HCT116 (cell line): ENCODE results near the gene CYLC2.

Experiments
- ATF3 ChIP-seq: IDR thresholded peaks from 2 replicates; pipeline ENCODE4 v1.6.1; 2012
- EGR1 ChIP-seq: IDR thresholded peaks from 2 replicates; pipeline ENCODE4 v1.6.1; 2012; ENCODE audit warnings: low read depth
- EZH2 ChIP-seq: fragments of 200-600 bp; sonication (generic); IDR thresholded peaks from 2 replicates; pipeline ENCODE4 v1.6.1; 2017; ENCODE audit warnings: antibody characterized with exemption, mixed run types
- EZH2phosphoT487 ChIP-seq: fragments of 200-600 bp; IDR thresholded peaks from 2 replicates; pipeline ENCODE4 v1.6.1; 2018; ENCODE audit warnings: antibody characterized with exemption, borderline replicate concordance
- POLR2A ChIP-seq: IDR thresholded peaks from 2 replicates; pipeline ENCODE4 v1.7.0; 2011; ENCODE audit warnings: borderline replicate concordance; ENCODE audit not compliant: insufficient read depth, insufficient read length; ENCODE audit errors: extremely low read depth
- POLR2AphosphoS5 ChIP-seq: IDR thresholded peaks from 2 replicates; pipeline ENCODE4 v1.6.1; 2011; ENCODE audit warnings: mild to moderate bottlenecking, low read depth, low read length, moderate library complexity
- RAD21 ChIP-seq: IDR thresholded peaks from 2 replicates; pipeline ENCODE4 v1.6.1; 2012; ENCODE audit warnings: low read depth, mild to moderate bottlenecking
- REST ChIP-seq: IDR thresholded peaks from 2 replicates; pipeline ENCODE4 v1.6.1; 2012; ENCODE audit warnings: low read depth
- SRF ChIP-seq: IDR thresholded peaks from 2 replicates; pipeline ENCODE4 v1.6.1; 2012; ENCODE audit warnings: low read depth
- YY1 ChIP-seq: IDR thresholded peaks from 2 replicates; pipeline ENCODE4 v1.6.1; 2011; ENCODE audit warnings: low read length, low read depth, moderate library complexity, mild to moderate bottlenecking; ENCODE audit not compliant: insufficient replicate concordance; ENCODE audit errors: extremely low read depth
- TF ChIP-seq, protein P1 (sequence below), 3 experiments: fragments of 200-600 bp in 1 of 3; sonication (generic) in 1 of 3; IDR thresholded peaks in 2 of 3; conservative IDR thresholded peaks in 1 of 3; 2 replicates each; pipeline ENCODE4 v1.5.1; 2012 to 2017; ENCODE audit warnings: low read depth in 2 of 3, low read length in 2 of 3, antibody characterized with exemption in 1 of 3, borderline replicate concordance in 1 of 3, control low read depth in 1 of 3, mild to moderate bottlenecking in 1 of 3, mixed read lengths in 1 of 3, mixed run types in 1 of 3, moderate library complexity in 1 of 3; ENCODE audit not compliant: insufficient read depth in 1 of 3
- TF ChIP-seq, protein P2 (sequence below): IDR thresholded peaks from 2 replicates; pipeline ENCODE4 v1.6.1; 2012

DNA sequence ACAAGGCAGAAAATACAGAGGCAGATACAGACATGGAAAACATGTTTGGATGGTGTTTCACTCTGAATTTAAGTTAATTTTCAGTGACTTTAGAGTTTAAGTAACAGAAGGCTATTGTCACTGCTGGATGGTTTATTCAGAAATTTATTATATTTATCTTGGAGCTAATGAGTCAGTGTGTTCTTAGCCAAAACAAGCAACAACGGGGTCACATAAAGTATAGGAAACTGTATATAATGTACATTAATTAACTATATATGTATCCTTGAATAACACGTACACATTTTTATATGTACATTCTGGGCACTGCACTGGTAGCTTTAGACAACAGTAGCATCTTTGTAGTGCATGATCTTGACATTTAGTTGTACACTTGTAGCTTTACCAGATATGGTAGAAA lies 30.7 kb downstream of the CYLC2 start:
- TF ChIP-seq, protein P1, sequence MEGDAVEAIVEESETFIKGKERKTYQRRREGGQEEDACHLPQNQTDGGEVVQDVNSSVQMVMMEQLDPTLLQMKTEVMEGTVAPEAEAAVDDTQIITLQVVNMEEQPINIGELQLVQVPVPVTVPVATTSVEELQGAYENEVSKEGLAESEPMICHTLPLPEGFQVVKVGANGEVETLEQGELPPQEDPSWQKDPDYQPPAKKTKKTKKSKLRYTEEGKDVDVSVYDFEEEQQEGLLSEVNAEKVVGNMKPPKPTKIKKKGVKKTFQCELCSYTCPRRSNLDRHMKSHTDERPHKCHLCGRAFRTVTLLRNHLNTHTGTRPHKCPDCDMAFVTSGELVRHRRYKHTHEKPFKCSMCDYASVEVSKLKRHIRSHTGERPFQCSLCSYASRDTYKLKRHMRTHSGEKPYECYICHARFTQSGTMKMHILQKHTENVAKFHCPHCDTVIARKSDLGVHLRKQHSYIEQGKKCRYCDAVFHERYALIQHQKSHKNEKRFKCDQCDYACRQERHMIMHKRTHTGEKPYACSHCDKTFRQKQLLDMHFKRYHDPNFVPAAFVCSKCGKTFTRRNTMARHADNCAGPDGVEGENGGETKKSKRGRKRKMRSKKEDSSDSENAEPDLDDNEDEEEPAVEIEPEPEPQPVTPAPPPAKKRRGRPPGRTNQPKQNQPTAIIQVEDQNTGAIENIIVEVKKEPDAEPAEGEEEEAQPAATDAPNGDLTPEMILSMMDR (IDR thresholded peaks at IDR 0.05 in 2 of 3, conservative IDR thresholded peaks at IDR 0.05 in 1 of 3; ENCODE audit: borderline replicate concordance in 1 of 3, insufficient read depth in 1 of 3, low read depth in 2 of 3, low read length in 2 of 3): no peak
- TF ChIP-seq POLR2A (no peak), EZH2 (no peak), RAD21 (no peak), SRF (no peak), EGR1 (no peak), REST (no peak), EZH2phosphoT487 (no peak), YY1 (no peak), ATF3 (no peak), POLR2AphosphoS5 (no peak)
- TF ChIP-seq, protein P2, sequence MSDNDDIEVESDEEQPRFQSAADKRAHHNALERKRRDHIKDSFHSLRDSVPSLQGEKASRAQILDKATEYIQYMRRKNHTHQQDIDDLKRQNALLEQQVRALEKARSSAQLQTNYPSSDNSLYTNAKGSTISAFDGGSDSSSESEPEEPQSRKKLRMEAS: no peak
